NB4 (cell line): ENCODE data around the gene FGFR4.
"Not testable (repeated sequence)": the region's sequence is repeated elsewhere in the genome, so short reads cannot be mapped to it uniquely, and the experiment has no call there.

Experiments
- POLR2A ChIP-seq: IDR thresholded peaks from 2 replicates; pipeline ENCODE4 v1.6.1; 2011; ENCODE audit warnings: mild to moderate bottlenecking; ENCODE audit not compliant: insufficient read length; ENCODE audit errors: extremely low read depth
- TF ChIP-seq, protein P1 (sequence below): IDR thresholded peaks from one replicate; pipeline ENCODE4 v1.5.1; 2012; ENCODE audit warnings: low read depth, low read length

DNA sequence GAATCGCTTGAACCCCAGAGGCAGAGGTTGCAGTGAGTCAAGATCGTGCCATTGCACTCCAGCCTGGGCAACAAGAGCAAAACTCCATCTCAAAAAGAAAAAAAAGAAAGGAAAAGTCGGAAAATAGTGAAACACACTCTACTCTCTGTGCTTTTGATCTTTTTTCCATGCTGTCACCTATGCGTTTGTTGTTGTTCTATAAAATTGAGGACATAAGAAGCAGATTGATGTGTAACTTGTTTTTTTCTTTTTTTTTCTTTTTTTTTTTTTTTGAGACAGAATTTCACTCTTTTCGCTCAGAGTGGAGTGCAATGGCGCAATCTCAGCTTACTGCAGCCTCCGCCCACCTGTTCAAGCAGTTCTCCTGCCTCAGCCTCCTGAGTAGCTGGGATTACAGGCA is 38.2 kb upstream of the FGFR4 start:
- TF ChIP-seq, protein P1, sequence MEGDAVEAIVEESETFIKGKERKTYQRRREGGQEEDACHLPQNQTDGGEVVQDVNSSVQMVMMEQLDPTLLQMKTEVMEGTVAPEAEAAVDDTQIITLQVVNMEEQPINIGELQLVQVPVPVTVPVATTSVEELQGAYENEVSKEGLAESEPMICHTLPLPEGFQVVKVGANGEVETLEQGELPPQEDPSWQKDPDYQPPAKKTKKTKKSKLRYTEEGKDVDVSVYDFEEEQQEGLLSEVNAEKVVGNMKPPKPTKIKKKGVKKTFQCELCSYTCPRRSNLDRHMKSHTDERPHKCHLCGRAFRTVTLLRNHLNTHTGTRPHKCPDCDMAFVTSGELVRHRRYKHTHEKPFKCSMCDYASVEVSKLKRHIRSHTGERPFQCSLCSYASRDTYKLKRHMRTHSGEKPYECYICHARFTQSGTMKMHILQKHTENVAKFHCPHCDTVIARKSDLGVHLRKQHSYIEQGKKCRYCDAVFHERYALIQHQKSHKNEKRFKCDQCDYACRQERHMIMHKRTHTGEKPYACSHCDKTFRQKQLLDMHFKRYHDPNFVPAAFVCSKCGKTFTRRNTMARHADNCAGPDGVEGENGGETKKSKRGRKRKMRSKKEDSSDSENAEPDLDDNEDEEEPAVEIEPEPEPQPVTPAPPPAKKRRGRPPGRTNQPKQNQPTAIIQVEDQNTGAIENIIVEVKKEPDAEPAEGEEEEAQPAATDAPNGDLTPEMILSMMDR = not testable (repeated sequence)
- TF ChIP-seq POLR2A = not testable (repeated sequence)
